Lower leg skin (tissue), 4 donors: ENCODE measurements around the gene CATSPER1. TPM values are rescaled to one million over a fixed set of nuclear protein-coding genes. Genes with fewer than 3 reads are reported as not detected.

Experiments used
- DNase-seq, 2 donors: peaks; one replicate each; pipeline ENCODE4 v3.0.0-alpha.2; 2019; ENCODE audit warnings: low spot score in 2 of 2
- H3K4me3 ChIP-seq: fragments of 200-600 bp; sonication (generic); 2 replicates; pipeline ENCODE4 v1.5.1; 2017; ENCODE audit warnings: mild to moderate bottlenecking, low read depth; ENCODE audit not compliant: poor library complexity, severe bottlenecking
- POLR2A ChIP-seq, 2 donors: fragments of 450-650 bp; IDR thresholded peaks; one replicate each; pipeline ENCODE4 v1.6.1; 2016 to 2017; ENCODE audit warnings: antibody characterized with exemption in 2 of 2, mild to moderate bottlenecking in 1 of 2, moderate library complexity in 1 of 2
- WGBS, 2 donors: methylation state at CpG; one replicate each; pipeline ENCODE4 v1.1.5; 2018; 5-methylcytosine and 5-hydroxymethylcytosine counted together
- intact Hi-C: fragments of 100-400 bp; cut with DNase I; formaldehyde crosslinking; loops from one replicate; pipeline ENCODE4 v1.15.0; 2023; ENCODE audit warnings: low total_unique reads
- total RNA-seq, 4 donors: library from RNA; depleted of rRNA; stranded (reverse); fragments of >200 nt; gene quantifications; one replicate each; pipeline ENCODE4 v1.1.0, GENCODE V29; 2016
- TF ChIP-seq, protein P1 (sequence below), 3 donors: fragments of 450-650 bp; IDR thresholded peaks; one replicate each; pipeline ENCODE4 v1.5.1; 2016; ENCODE audit warnings: antibody characterized with exemption in 3 of 3, mild to moderate bottlenecking in 3 of 3, moderate library complexity in 2 of 3

Gene CATSPER1
- total RNA-seq, 4 donors from 2014 or later, result not detected

DNA sequence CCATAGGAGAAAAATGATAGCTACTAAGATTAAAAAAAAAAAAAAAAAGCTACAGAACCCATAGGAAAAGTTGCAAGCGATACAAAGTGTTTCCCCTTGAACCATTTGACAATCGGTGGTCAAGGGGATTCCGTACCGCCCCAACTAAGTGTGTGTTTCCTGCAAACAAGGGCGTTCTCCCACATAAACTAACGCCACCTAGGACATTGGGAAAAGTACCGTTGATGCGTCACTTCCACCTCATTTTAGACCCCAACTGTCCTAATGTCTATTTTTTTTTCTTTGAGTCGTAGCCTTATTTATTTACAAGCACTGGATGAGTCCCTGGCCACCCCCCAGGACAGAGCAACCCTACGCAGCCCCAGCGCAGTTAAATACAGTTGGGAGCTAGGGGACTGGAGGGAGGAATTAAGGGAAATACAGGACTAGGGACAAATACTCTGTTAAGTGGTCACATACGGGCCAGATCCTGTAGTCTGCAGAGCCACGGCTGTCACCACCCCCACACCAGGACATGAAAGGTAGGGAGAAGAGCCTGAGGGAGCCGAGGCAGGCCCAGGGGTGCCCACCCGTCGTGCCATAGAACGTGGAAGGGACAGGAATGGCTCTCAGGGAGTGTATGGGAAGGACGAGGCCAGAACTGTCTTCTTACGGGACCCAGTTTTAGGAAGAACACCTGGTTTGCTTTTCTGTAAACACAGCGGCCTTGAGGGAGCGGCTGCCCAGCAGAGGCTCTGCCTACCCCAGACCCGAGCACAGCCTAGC is 43.3 kb downstream of the CATSPER1 start:
- TF ChIP-seq, protein P1, sequence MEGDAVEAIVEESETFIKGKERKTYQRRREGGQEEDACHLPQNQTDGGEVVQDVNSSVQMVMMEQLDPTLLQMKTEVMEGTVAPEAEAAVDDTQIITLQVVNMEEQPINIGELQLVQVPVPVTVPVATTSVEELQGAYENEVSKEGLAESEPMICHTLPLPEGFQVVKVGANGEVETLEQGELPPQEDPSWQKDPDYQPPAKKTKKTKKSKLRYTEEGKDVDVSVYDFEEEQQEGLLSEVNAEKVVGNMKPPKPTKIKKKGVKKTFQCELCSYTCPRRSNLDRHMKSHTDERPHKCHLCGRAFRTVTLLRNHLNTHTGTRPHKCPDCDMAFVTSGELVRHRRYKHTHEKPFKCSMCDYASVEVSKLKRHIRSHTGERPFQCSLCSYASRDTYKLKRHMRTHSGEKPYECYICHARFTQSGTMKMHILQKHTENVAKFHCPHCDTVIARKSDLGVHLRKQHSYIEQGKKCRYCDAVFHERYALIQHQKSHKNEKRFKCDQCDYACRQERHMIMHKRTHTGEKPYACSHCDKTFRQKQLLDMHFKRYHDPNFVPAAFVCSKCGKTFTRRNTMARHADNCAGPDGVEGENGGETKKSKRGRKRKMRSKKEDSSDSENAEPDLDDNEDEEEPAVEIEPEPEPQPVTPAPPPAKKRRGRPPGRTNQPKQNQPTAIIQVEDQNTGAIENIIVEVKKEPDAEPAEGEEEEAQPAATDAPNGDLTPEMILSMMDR (IDR thresholded peaks at IDR 0.05), result no peak
- no peak for TF ChIP-seq POLR2A (IDR thresholded peaks at IDR 0.05)
- no peak for DNase-seq
- H3K4me3 ChIP-seq, result no peak overlapping the region
- intact Hi-C loops, result loop anchor here (10.0 kb wide), 1 partner anchor 278 kb away; no protein-coding TSS in a partner anchor
- WGBS, 2 donors, result 73 to 77% methylated on average over 22 of the region's 22 CpGs

DNA sequence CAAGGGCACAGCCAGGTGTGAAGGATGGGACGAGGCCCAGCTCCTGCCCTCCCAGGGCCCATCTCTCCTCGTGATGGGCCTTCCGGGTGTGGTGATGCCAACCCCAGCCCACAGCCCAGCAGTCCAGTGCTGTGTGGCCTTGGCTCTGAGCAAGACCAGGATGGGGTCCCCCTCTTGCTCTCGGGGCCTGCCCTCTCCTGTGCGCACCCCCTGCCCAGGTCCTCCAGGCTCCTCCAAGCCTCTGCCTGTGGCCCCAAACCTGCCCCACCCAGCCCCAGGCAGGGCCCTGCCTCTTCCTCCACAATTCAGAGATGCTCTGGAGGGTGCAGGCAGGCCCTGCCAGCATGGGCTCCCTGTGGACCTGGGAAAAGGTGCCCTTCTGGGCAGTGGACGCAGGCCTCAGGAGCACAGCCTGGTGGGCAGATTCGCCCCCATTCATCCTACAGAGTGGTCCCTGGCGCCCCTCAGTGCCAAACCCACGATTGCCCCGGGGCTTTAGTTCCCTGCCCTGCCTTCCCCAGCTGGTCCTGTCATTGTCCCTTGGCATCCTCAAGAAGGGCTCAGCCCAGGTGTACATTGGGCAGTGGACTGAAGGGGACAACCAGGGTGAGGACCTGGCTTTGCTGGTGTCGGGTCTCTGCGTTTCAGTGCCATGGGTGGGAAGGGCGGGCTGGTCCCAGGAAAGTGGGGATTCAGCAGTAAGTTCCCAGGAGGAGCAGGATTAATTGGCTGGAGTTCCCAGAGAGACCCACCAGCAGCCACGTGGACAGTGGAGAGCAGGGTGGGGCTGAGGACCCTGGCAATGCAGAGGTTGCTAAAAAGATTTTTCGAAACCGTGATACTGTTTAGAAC is 44.1 kb downstream of the CATSPER1 start:
- no peak overlapping the region for H3K4me3 ChIP-seq
- WGBS, 2 donors, result 68 to 72% methylated on average over 14 to 16 of the region's 16 CpGs
- TF ChIP-seq, protein P1 (IDR thresholded peaks at IDR 0.05), result no peak
- TF ChIP-seq POLR2A (IDR thresholded peaks at IDR 0.05), result no peak
- DNase-seq, result no peak
- intact Hi-C loops, result loop anchor here (10.0 kb wide), 1 partner anchor 277 kb away; no protein-coding TSS in a partner anchor

DNA sequence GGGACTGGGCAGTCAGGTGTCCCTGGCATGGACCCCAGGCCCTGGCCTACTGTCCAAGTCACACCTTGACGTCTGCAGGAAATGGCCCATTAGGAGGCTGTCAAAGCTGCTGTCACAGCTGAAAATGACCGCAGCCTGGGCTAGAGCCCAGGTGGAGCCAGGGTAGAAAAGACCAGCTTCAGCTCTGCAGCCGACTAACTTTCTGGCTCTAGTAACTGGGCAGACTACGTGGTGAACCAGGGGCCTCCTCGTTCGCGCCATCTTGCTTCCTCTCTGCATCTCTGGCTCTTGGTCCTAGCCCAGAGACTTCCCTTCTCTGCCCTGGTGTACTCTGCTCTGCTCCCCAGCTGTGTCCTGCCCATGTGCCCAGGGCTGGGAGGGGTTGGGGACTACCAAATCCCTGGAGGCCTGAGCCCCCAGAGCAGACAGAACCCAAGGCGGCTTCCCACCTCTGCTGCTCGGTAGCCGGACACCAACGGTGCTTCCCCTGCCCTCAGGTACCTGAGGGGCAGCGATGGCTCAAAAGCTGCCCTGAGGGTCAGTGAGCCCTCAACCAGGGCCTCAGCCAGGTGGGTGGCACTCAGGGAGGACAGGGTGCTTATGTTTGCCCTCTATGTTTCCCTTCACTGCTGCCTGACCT is 45.1 kb downstream of the CATSPER1 start:
- no peak for DNase-seq
- TF ChIP-seq POLR2A (IDR thresholded peaks at IDR 0.05), result no peak
- TF ChIP-seq, protein P1 (IDR thresholded peaks at IDR 0.05), result no peak
- intact Hi-C loops, result loop anchor here (10.0 kb wide), 1 partner anchor 276 kb away; no protein-coding TSS in a partner anchor
- H3K4me3 ChIP-seq, result no peak overlapping the region
- 74 to 81% methylated on average over 7 to 10 of the region's 12 CpGs for WGBS, 2 donors

DNA sequence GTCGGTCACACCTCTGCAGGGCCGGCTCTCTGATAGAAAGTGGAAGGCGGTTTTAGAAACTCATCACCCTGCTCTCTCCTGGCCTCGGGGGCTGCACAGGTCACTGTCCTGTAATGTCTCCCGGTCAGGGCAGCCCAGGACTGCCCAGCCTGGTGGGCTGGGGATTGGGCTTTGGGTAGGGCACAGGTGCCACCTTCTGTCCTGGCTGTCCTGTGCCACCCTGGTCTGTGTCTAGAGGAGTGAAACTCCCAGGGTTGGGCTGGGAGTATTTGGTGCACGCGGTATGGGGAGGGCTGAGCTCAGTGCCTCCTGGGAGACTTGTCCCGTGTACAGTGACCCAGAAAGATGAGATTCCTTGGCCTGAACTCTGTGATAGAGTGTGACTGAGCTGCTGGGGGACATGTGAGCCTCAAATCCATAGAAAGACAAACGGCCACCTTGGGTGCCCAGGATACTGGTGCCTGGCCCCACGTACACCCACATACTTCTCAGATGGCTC is 47.0 kb downstream of the CATSPER1 start:
- H3K4me3 ChIP-seq, result no peak overlapping the region
- intact Hi-C loops, result no loop called here
- DNase-seq, result no peak

More for the DNA sequence above, 47.0 kb downstream of the CATSPER1 start:
- TF ChIP-seq, protein P1 (IDR thresholded peaks at IDR 0.05), result no peak
- TF ChIP-seq POLR2A (IDR thresholded peaks at IDR 0.05), result no peak
- 81 to 83% methylated on average over 10 of the region's 10 CpGs for WGBS, 2 donors
